Gastrocnemius medialis (tissue), 4 donors: ENCODE measurements around the gene TMEM132C.

Experiments used
- CTCF ChIP-seq, 5 experiments: fragments of 450-650 bp in 3 of 5; fragments of 200-600 bp in 2 of 5; sonication (generic) in 2 of 5; IDR thresholded peaks in 4 of 5; conservative IDR thresholded peaks in 1 of 5; 1 replicate in 4 of 5; 2 replicates in 1 of 5; pipeline ENCODE4 v1.5.1; 2016 to 2019; ENCODE audit warnings: antibody characterized with exemption in 5 of 5, mild to moderate bottlenecking in 3 of 5, moderate library complexity in 3 of 5
- POLR2A ChIP-seq, 2 donors: fragments of 450-650 bp; IDR thresholded peaks; one replicate each; pipeline ENCODE4 v1.6.1; 2017; ENCODE audit warnings: antibody characterized with exemption in 2 of 2, mild to moderate bottlenecking in 2 of 2, moderate library complexity in 2 of 2

GRCh38 chr12:128286970-128287369 is 20.0 kb downstream of the TMEM132C start:
- TF ChIP-seq CTCF (IDR thresholded peaks at IDR 0.05 in 4 of 5, conservative IDR thresholded peaks at IDR 0.05 in 1 of 5) (no peak), POLR2A (IDR thresholded peaks at IDR 0.05) (no peak)
